HG03457 (cell line): Measurements from ENCODE around the gene SIX6.

Source experiments
- ATAC-seq: cut with Tn5 transposase; IDR thresholded peaks from one replicate; pipeline ENCODE4 v1.9.1; 2021; ENCODE audit warnings: moderate number of reproducible peaks; ENCODE audit not compliant: unreplicated experiment

Gene SIX6

DNA sequence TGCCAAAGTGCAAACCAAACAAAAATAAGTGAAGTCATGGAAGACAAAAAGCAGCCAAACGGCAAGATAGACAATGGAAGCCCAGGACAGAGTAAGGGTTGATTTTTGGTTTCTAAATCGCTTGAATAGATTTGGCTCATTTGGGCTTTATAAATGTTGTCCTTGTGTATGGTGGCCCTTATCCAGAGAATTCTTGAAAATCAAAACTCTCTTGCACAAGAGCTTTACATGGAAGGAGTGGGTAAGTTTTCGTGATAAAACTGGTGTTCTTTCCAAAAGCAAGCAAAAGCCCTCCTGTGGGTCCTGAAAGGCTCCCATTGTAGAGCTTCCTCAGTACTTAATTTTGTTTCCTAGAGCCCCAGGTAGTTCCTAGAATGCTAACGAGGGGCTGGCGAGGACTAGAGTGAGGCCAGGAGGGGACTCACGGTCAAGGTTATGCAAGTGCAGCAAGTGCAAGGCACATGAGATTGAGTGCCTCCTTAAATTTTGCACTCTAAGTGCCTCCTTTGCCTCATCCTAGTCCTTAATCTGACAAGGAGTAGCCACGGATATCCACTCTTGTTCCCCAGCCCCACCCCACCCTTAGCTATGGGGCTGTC, 4.1 kb downstream of the SIX6 start:
- ATAC-seq: no peak

DNA sequence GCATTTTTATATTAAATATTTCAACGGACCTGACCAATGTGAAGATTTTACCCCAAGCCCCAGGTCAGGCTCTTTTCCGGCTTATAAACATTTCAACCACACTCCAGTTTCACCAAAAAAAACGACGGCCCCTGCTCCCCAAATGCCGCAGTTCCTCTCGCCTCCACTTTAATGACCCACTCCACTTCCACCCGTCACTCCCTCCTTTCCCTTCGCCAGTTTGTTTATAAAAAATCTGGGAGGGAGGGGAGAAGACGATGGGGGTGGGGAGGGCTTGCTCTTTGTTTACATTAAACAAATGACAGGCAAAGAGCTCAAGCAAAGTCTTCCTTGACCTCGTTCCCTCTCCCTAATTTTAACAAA, 5.4 kb downstream of the SIX6 start:
- ATAC-seq: no peak

DNA sequence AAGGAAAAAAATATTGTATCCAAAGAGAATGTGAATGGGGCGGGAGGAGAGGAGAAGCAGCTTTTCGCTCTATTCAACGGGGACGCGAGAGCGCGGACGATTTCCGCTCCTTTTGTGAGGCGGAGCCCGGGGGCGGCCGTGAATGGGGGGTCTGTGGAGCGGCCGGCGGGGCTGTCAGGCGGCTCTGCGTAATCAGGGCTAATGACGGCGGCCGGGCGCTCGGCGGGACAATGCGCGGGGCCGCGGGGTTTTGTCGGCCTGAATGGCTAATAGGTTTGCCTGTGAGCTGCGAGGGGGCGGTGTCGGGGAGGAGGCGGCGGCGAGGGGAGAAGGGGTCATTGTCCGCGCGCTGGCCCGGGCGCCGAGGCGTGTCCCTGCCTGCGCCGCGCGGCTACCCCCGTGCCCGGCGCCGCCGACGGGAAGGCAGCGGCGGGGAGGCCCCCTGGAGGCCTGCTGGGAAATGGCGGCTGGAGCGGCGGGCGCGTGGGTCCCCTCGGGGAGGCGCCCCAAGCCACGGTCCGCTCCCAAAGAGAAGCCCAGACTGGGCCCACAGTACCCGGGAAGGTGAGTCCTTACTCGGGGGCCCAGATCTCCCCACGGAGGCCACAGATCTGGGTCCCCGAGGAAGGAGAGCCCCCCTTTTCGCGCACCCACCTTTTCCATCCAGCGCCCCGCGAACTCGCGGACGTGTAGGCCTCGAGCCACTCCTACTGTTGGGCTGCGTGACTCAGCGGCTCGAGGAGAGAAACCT, 6.0 kb downstream of the SIX6 start:
- no peak for ATAC-seq

DNA sequence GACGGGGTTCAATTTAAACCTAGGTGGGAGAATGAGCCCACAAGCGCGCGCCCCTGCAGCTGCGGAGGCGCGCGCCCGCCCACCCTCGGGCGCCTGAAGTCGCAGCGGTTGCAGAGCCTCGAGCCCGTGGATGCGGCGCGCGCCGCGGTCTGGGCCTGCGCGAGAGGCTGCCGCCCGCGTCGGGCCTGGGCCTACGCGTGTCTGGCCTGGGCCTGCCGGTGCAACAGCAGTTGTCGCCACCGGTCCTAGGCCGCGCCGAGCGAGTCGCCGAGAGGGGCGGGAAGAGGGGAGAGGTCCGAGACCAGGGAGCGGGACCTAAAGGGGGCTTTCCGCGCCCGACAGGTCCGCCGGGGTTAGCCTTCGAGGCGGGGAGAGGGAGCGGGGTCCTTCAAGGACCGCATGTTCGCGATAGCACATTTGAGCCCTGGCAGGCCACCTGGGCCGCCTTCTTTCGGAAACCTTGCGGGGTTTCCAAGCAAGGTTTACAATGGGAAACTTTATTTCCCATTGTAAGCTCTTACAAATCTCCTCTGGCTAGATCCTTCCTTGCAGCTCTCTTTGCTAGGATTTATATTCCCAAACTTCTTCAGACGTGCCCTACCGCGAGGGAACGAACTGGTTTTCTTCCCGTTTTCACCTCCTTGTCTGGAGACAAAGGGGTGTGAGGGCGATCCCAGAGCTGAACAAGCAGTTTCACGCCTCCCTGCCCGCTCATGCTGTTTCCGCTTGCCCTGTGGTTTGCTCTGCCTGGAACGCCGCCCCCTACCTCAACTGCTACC, 6.8 kb downstream of the SIX6 start:
- no peak for ATAC-seq

DNA sequence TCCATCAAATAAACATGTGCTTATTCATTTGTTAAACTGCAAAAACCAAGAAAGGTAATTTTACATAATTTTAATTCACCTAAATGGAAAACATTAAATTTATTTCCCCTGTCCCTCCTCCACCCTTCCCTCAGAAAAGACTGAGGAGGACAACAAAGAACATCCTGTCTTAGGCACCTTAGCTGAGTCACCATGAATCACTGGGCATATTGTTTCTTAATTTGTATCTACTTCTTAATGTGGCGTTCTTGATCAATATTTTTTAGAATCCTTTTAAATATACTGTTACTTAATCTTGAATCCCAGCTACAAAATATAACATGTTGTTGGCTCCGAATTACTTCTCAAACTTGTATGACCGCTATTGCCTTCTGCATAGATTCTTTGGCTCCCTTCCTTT, 23.5 kb downstream of the SIX6 start:
- ATAC-seq: no peak

DNA sequence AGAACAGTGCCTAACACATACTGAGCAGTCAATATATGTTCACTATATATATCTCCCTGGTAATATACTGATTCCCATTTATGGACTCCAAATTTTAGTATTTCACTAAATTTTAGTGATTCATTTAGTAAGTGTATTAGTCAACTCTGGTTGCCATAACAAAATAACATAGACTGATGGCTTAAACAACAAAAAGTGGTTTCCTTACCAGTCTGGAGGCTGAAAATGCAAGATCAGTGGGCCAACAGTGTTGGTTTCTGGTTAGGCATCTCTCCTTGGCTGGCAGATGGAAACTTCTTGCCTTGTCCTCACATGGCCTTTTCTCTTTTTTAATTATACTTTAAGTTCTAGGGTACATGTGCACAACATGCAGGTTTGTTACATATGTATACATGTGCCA, 28.7 kb downstream of the SIX6 start:
- ATAC-seq: no peak

DNA sequence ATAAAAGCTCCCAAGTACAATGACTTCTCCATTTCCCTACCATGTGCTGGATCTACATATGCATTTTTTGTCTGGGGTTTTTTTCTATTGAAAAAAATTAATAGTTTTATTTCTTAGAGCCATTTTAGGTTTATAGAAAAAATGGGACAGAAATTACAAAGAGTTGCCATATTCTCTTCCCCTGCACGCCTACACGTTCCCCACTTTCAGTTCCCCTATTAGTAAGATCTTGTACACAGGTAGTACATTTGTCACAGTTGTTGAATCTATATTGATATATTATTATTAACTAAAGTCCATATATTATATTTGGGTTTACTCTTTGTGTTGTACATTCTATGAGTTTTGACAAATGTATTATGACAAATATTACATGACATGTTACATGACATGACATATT, 35.7 kb downstream of the SIX6 start:
- no peak for ATAC-seq

DNA sequence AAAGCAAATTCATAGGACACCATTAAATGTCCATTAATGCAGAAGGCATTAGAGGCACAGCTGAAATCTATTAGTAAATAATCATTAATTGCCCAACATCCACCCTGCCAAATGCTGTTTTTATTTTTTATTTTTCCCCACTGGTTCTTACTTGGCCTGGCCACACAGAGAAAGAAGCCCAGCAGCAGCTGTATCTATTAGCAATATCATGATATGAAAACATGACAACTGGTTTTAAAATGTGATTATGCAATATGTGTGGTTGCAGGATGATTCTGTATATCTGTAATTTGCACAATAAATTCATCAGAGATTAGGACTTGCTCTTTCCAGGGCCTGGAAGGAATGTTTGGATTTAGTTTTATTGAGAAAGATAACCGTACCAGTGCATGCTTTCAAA, 44.9 kb downstream of the SIX6 start:
- no peak for ATAC-seq

DNA sequence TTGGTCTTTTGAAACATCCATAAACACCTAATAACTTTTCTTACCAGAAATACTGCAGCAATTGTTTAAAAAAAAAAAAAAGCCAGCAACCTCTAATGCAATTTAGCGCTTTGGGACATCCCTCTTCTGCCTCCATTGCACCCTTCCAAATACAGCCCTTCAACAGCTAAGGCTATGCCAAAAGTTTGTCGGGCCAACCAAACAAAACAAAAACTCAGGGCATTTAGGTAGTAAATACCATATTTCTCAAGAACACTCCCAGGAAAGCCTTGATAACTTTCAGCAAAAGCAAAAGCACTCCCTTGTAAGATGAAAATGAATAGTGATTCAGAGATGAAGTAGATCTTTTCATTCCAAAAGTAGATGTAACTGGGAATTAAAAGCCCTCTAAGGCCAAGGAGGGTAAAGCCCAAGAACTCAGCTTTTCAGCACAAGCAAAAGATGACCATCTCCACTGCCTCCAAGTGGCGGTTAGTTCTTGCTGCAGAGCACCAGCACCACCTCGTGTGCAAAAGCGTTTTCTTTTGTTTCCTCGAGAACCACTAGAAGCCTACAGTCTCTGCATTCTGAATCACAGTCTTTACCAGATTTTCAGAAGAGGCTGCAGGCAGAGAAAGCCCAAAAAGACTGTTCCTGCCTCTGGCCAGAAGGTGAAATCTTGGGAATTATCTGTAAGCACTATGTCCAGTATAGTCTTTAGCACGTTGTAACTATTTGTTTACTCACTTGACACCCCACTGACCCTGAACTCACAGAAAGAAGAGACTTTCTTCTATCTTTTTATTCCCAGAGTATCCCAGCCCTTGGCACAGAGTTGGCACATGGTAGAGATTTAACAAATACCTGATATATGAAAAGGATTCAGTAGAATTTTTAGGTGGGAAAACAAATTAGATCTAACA, 53.1 kb downstream of the SIX6 start:
- ATAC-seq: no peak
